Kidney (tissue), 14 donors: ENCODE data around the gene PLCB1. TPM values are rescaled to one million over a fixed set of nuclear protein-coding genes. Genes with fewer than 3 reads are reported as not detected.

ENCODE experiments used
- DNase-seq, 5 donors: peaks; one replicate each; pipeline ENCODE4 v3.0.0-alpha.2; 2013 to 2020
- FAIRE-seq: peaks from 2 replicates; lab custom pipeline; 2012; peaks lifted over from hg19 to GRCh38; lab: Jason Lieb, UNC
- H3K27ac ChIP-seq, 2 donors: one replicate each; pipeline ENCODE4 v1.7.0; 2013; ENCODE audit warnings: low read depth in 2 of 2, low read length in 2 of 2, inconsistent platforms in 1 of 2
- H3K27me3 ChIP-seq: one replicate; pipeline ENCODE4 v1.7.1; 2013; ENCODE audit warnings: low read length, inconsistent platforms; ENCODE audit not compliant: control insufficient read depth, insufficient read depth
- H3K36me3 ChIP-seq, 3 donors: one replicate each; pipeline versions ENCODE4 v1.7.0 to v1.7.1; 2013; ENCODE audit warnings: low read length in 3 of 3, control low read depth in 1 of 3, inconsistent platforms in 1 of 3; ENCODE audit not compliant: insufficient read depth in 3 of 3, control insufficient read depth in 2 of 3
- H3K4me1 ChIP-seq, 3 donors: one replicate each; pipeline versions ENCODE4 v1.7.0 to v1.7.1; 2013; ENCODE audit warnings: low read length in 3 of 3, inconsistent platforms in 1 of 3, low read depth in 1 of 3; ENCODE audit not compliant: control insufficient read depth in 2 of 3, insufficient read depth in 2 of 3
- H3K4me3 ChIP-seq, 3 donors: one replicate each; pipeline versions ENCODE4 v1.7.0 to v1.8.1; 2013; ENCODE audit warnings: low read length in 3 of 3, control low read depth in 1 of 3, inconsistent platforms in 1 of 3
- H3K9ac ChIP-seq, 3 donors: one replicate each; pipeline versions ENCODE4 v1.7.0 to v1.7.1; 2013; ENCODE audit warnings: low read length in 3 of 3, control low read depth in 1 of 3, inconsistent platforms in 1 of 3
- H3K9me3 ChIP-seq, 3 donors: one replicate each; pipeline versions ENCODE4 v1.7.0 to v1.7.1; 2013; ENCODE audit warnings: low read length in 3 of 3, control low read depth in 1 of 3, inconsistent platforms in 1 of 3; ENCODE audit not compliant: control insufficient read depth in 2 of 3, insufficient read depth in 1 of 3
- CTCF ChIP-seq: IDR thresholded peaks from 3 replicates; pipeline ENCODE4 v1.5.1; 2012; ENCODE audit warnings: mild to moderate bottlenecking, moderate library complexity, borderline replicate concordance; ENCODE audit not compliant: insufficient read depth; ENCODE audit errors: extremely low read depth
- intact Hi-C: fragments of 100-400 bp; cut with DNase I; formaldehyde crosslinking; loops from one replicate; pipeline ENCODE4 v1.11.1; 2022
- polyA plus RNA-seq: library from polyadenylated mRNA; stranded (reverse); fragments of 350-450 nt; fragmentation: Illumina TruSeq; extraction: RNeasy Lipid Tissue Mini Kit (QIAGEN cat#74804); gene quantifications from one replicate; pipeline ENCODE4 v1.2.3, GENCODE V29; 2014; ENCODE audit warnings: low read depth, low replicate concordance; ENCODE audit not compliant: insufficient read depth
- total RNA-seq: library from RNA; stranded (reverse); fragmentation: NEBNext Ultra II Directional; extraction: Animal tissue kit (Norgen Biotek cat#: 25700); gene quantifications from one replicate; pipeline ENCODE4 v1.2.1, GENCODE V29; 2021
- donor health status: control.
- donor health status: control.
- donor health status: control.
- donor health status: control.
- donor health status: control.
- donor health status: DM: yes; HTN: yes; CAD: no.
- donor health status: Normal renal cell carcinoma (clear cell type).

The PLCB1 gene
- total and polyA plus RNA-seq, 2 donors from 2014 or later = 9.4 to 107 TPM

GRCh38 chr20:8805737-8806442 lies 673.8 kb downstream of the PLCB1 start:
- H3K9ac ChIP-seq = no peak overlapping the region
- DNase-seq = no peak
- no peak overlapping the region for H3K27ac ChIP-seq
- TF ChIP-seq CTCF = no peak
- intact Hi-C loops = no loop called here
- H3K4me3 ChIP-seq = no peak overlapping the region
- no peaks in the 10 kb centered on the region for H3K27me3 ChIP-seq
- H3K4me1 ChIP-seq = peaks cover 0 to 8% (median 5%) of the 10 kb centered on the region in 3 donors
- FAIRE-seq = no peak
- no peaks in the 10 kb centered on the region for H3K9me3 ChIP-seq
- H3K36me3 ChIP-seq = no peaks in the 10 kb centered on the region

- intact Hi-C loops = no loop called here
- no peak overlapping the region for H3K4me3 ChIP-seq
- DNase-seq = no peak
- no peaks in the 10 kb centered on the region for H3K9me3 ChIP-seq
- no peaks in the 10 kb centered on the region for H3K27me3 ChIP-seq
- peaks cover 0 to 11% (median 5%) of the 10 kb centered on the region in 3 donors for H3K4me1 ChIP-seq
- no peaks in the 10 kb centered on the region for H3K36me3 ChIP-seq
- no peak for TF ChIP-seq CTCF
- no peak for FAIRE-seq
- no peak overlapping the region for H3K9ac ChIP-seq
- no peak overlapping the region for H3K27ac ChIP-seq
Measured at GRCh38 chr20:8807480-8808201, 675.6 kb downstream of the PLCB1 start.

- FAIRE-seq = no peak
- TF ChIP-seq CTCF = no peak
- H3K4me1 ChIP-seq = peaks cover 0 to 11% (median 5%) of the 10 kb centered on the region in 3 donors
- H3K4me3 ChIP-seq = no peak overlapping the region
- H3K27ac ChIP-seq = no peak overlapping the region
- H3K9me3 ChIP-seq = no peaks in the 10 kb centered on the region
- H3K9ac ChIP-seq = no peak overlapping the region
- H3K36me3 ChIP-seq = no peaks in the 10 kb centered on the region
- intact Hi-C loops = no loop called here
- no peaks in the 10 kb centered on the region for H3K27me3 ChIP-seq
- no peak for DNase-seq
Measured at GRCh38 chr20:8808202-8808535, 676.1 kb downstream of the PLCB1 start.
